NB4 (cell line): Measurements from ENCODE around the gene STRIP1.

Experiments
- DNase-seq: peaks from one replicate; pipeline ENCODE4 v3.0.0; 2010; ENCODE audit warnings: low read depth
- H3K4me3 ChIP-seq: one replicate; pipeline ENCODE4 v1.5.1; 2011; ENCODE audit warnings: mild to moderate bottlenecking, low read depth, low read length, moderate library complexity
- CTCF ChIP-seq: IDR thresholded peaks from one replicate; pipeline ENCODE4 v1.5.1; 2012; ENCODE audit warnings: low read depth, low read length
- MAX ChIP-seq: IDR thresholded peaks from 2 replicates; pipeline ENCODE4 v1.6.1; 2011; ENCODE audit warnings: low read depth, low read length
- MYC ChIP-seq: IDR thresholded peaks from 2 replicates; pipeline ENCODE4 v1.6.1; 2011; ENCODE audit warnings: low read depth, low read length
- POLR2A ChIP-seq: IDR thresholded peaks from 2 replicates; pipeline ENCODE4 v1.6.1; 2011; ENCODE audit warnings: mild to moderate bottlenecking; ENCODE audit not compliant: insufficient read length; ENCODE audit errors: extremely low read depth

Gene STRIP1

GRCh38 chr1:110094931-110095654 lies 60.7 kb downstream of the STRIP1 start:
- TF ChIP-seq MYC (no peak), MAX (no peak), CTCF (no peak), POLR2A (no peak)
- no peak for DNase-seq
- no peak overlapping the region for H3K4me3 ChIP-seq

GRCh38 chr1:110097507-110098221 lies 63.2 kb downstream of the STRIP1 start:
- no peak for DNase-seq
- H3K4me3 ChIP-seq: no peak overlapping the region

GRCh38 chr1:110098222-110099026 lies 64.0 kb downstream of the STRIP1 start:
- TF ChIP-seq POLR2A (no peak), CTCF (no peak), MYC (no peak), MAX (no peak)
- no peak for DNase-seq
- H3K4me3 ChIP-seq: no peak overlapping the region

More at GRCh38 chr1:110097507-110098221, 63.2 kb downstream of the STRIP1 start:
- TF ChIP-seq MAX: no peak
- no peak for TF ChIP-seq CTCF
- TF ChIP-seq MYC: no peak
- TF ChIP-seq POLR2A: no peak

GRCh38 chr1:110100335-110100734 lies 65.9 kb downstream of the STRIP1 start:
- H3K4me3 ChIP-seq: no peak overlapping the region
- no peak for DNase-seq
- TF ChIP-seq MYC: no peak

GRCh38 chr1:110102081-110102480 lies 67.7 kb downstream of the STRIP1 start:
- peak; percentile 75 for DNase-seq
- no peak overlapping the region for H3K4me3 ChIP-seq
- no peak for TF ChIP-seq MYC
- TF ChIP-seq POLR2A: no peak
- TF ChIP-seq CTCF: no peak
- TF ChIP-seq MAX: no peak
